Stimulated activated CD8-positive, alpha-beta memory T cell treated with anti-CD3 and anti-CD28 coated beads, Interleukin-4, amount 100 ng/mL, for 48 hours (primary cell): Measurements from ENCODE around the gene SCGN.
"Not testable (repeated sequence)": the region's sequence is repeated elsewhere in the genome, so short reads cannot be mapped to it uniquely, and the experiment has no call there.

Experiments
- DNase-seq: peaks from one replicate; pipeline ENCODE4 v3.0.0-alpha.2; 2020

The SCGN gene

DNA sequence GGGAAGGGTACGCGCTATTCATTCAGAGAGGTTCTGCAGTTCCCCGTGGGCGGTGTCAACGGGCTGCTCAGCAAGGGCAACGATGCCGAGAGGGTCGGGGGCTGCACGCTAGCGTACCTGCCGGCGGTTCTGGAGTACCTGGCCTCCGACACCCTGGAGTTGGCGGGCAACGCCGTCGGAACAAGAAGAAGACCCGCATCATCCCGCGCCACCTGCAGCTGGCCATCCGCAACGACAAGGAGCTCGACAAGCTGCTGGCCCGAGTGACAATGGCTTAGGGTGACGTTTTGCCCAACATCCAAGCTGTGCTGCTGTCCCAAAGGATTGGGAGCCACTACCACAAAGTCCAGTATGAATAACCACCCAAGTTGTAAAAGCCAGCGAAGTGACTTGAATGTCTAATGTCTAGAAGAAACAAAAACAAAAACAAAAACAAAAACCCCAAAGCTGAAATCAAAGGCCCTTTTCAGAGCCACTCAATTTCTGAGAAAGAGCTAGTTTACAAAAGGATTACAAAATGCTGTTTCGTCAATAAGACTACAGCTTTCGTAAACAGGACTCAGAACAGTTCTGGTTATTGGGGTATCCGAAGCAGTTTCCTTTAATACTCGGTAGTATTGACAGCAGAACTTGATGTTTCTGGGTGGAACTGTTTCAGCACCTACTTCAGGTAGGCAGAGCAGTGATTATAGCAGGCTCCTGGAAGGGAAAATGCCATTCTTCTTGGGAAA lies 80.6 kb downstream of the SCGN start:
- no peak for DNase-seq

- DNase-seq: no peak
Measured at GRCh38 chr6:25735261-25735660, 83.2 kb downstream of the SCGN start.

DNA sequence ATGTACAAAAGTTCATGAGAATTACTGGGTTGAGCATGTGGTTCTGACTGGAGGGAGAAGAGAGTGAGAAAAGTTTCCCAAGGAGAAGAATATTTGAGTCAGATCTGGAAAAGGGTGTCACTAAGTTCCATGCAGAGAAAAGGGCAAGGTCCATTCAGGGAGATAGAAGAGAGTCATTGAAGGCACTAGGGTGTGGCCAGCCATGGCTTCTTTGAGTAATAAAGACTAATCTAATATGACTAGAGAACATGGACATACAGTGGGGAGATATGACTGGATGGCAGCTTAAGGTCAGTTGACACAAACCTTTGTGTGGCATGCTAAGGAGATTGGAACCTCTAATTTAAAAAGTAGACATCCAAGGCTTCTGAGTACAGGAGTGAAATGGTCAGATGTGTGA lies 91.9 kb downstream of the SCGN start:
- no peak for DNase-seq

DNA sequence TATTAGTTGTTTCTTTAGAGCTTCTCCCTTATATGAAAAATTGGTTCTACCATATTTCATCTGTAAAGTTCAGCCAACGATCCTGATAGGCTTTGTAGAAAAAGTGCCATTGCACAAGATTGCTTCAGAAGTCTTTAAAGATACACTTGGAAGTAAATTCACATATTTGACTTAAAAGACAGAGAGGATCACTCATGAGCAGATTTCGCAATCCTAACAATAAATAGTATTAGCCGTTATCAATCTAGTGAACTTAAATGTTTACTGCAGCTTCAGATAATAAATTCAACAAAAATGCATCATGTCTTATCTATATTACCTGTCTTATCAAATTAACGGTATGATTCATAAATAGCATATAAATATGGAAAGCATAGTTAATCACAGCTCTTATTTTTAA lies 93.8 kb downstream of the SCGN start:
- no peak for DNase-seq

DNA sequence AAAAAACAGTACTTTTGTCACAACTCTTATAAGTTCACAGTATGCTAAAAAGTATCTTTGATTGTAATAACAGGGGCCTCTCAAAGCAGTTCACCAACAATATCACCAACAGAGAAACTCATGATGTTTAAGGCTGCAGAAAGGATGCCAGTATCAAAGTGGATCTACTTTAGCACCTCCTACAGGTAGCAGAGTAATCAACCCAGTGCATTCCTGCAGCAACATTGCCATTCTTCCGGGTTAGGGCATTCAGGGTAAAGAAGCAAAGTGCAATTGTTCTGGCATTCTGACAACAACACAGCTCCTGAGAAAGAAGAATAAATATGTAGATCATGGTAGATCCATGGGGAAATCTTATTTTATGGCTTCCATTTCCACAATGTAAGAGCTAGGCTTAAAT lies 95.0 kb downstream of the SCGN start:
- DNase-seq: no peak

- DNase-seq: no peak
Measured at GRCh38 chr6:25747477-25747876, 95.5 kb downstream of the SCGN start.

DNA sequence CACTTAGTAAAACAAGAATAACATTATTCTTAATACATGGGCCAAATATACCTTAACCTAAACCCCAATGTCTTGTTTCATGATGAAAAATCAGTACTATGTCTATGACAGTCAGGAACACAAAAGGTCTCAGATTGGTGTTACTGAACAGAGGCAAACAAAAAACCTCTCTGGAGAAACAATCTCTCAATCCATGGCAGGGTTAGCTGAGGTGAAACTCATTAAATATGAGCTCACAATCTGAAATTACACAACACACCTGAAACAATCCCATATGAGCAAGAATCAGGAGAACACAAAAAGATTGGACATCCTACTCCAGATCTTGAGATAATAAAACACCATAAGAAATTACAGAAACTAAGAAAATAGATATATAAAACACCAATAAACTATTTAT lies 96.0 kb downstream of the SCGN start:
- no peak for DNase-seq

GRCh38 chr6:25748601-25749517 lies 96.8 kb downstream of the SCGN start:
- not testable (repeated sequence) for DNase-seq

- no peak for DNase-seq
Measured at GRCh38 chr6:25749837-25750236, 97.8 kb downstream of the SCGN start.

DNA sequence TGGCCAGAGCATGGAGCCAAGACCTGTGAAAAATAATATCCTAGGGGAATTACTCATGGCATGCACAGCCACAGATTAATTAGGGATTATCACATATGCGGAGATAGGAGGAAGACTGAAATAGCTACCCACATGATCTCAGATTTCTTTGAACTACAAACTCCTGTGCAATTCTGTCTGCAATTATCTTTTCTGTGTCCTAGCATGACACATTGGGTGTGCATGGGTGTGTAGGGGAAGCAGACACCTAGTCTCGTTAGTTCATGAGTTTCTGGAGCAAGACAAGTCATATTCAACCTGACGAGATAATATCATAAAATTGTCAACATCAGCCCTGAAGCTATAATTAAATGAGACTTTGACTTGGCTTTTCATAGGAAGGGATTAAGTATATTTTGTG lies 98.9 kb downstream of the SCGN start:
- no peak for DNase-seq
